Thyroid gland (tissue), 4 donors: ENCODE data around the gene RFX8. TPM values are rescaled to one million over a fixed set of nuclear protein-coding genes. Genes with fewer than 3 reads are reported as not detected.

ENCODE experiments used
- DNase-seq, 2 donors: peaks; one replicate each; pipeline ENCODE4 v3.0.0-alpha.2; 2019
- H3K27ac ChIP-seq, 3 donors: fragments of 200-600 bp; sonication (generic); 1 replicate in 2 of 3; 2 replicates in 1 of 3; pipeline ENCODE4 v1.5.1; 2016 to 2019; ENCODE audit warnings: mild to moderate bottlenecking in 1 of 3, moderate library complexity in 1 of 3
- H3K27me3 ChIP-seq: fragments of 200-600 bp; sonication (generic); one replicate; pipeline ENCODE4 v1.5.1; 2019
- H3K36me3 ChIP-seq, 2 donors: fragments of 200-600 bp; sonication (generic); one replicate each; pipeline ENCODE4 v1.5.1; 2016 to 2019
- H3K4me1 ChIP-seq, 2 donors: fragments of 200-600 bp; sonication (generic); one replicate each; pipeline ENCODE4 v1.5.1; 2017 to 2019
- H3K4me3 ChIP-seq, 3 donors: fragments of 200-600 bp; sonication (generic); replicated peaks in 1 of 3; 1 replicate in 2 of 3; 2 replicates in 1 of 3; pipeline ENCODE4 v1.5.1; 2016; ENCODE audit warnings: mild to moderate bottlenecking in 1 of 3
- H3K9me3 ChIP-seq: fragments of 200-600 bp; sonication (generic); one replicate; pipeline ENCODE4 v1.5.1; 2017
- POLR2A ChIP-seq, 2 donors: fragments of 450-650 bp; IDR thresholded peaks; one replicate each; pipeline ENCODE4 v1.6.1; 2017; ENCODE audit warnings: antibody characterized with exemption in 2 of 2, mild to moderate bottlenecking in 2 of 2, moderate library complexity in 1 of 2
- WGBS, 2 donors: methylation state at CpG; one replicate each; pipeline ENCODE4 v1.1.5; 2017; 5-methylcytosine and 5-hydroxymethylcytosine counted together
- intact Hi-C: fragments of 100-400 bp; cut with DNase I; formaldehyde crosslinking; loops from one replicate; pipeline ENCODE4 v1.15.1; 2023
- total RNA-seq, 4 donors: library from RNA; depleted of rRNA; stranded (reverse); fragments of >200 nt; gene quantifications; one replicate each; pipeline ENCODE4 v1.2.3, GENCODE V29; 2016
- TF ChIP-seq, protein P1 (sequence below), 6 experiments: fragments of 200-600 bp in 3 of 6; fragments of 450-650 bp in 3 of 6; sonication (generic) in 3 of 6; IDR thresholded peaks; one replicate each; pipeline ENCODE4 v1.5.1; 2016 to 2019; ENCODE audit warnings: antibody characterized with exemption in 6 of 6, mild to moderate bottlenecking in 2 of 6, inconsistent platforms in 1 of 6, moderate library complexity in 1 of 6

RFX8 gene
- total RNA-seq, 4 donors from 2014 or later, result 1.9 TPM; not detected in 3

DNA sequence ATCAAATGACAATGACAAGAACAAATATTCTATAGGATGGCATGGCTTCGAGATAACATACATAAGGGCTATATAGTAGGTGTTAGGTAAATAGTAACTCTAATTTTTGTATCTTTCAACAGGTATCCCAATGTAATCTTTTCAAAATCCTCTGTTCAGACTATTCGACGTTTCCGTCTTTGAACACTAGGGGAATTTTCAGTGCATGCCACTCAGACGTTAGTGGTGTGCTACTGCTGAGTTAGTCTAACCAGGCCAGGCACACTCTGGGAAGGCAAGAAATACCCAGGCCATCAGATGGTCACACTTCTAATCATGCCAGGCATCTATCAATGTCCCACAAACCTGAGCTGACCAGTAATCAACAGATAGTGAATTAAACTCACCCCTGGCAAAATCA, 73.0 kb downstream of the RFX8 start:
- 80 to 81% methylated on average over 5 of the region's 5 CpGs for whole genome bisulfite sequencing, 2 donors
- Histone ChIP-seq H3K4me1 (peaks cover 0 to 4% of the 10 kb centered on the region in 2 donors), H3K27ac (no peak overlapping the region), H3K27me3 (no peaks in the 10 kb centered on the region), H3K9me3 (no peaks in the 10 kb centered on the region), H3K4me3 (no peak overlapping the region), H3K36me3 (no peaks in the 10 kb centered on the region)
- TF ChIP-seq, protein P1, sequence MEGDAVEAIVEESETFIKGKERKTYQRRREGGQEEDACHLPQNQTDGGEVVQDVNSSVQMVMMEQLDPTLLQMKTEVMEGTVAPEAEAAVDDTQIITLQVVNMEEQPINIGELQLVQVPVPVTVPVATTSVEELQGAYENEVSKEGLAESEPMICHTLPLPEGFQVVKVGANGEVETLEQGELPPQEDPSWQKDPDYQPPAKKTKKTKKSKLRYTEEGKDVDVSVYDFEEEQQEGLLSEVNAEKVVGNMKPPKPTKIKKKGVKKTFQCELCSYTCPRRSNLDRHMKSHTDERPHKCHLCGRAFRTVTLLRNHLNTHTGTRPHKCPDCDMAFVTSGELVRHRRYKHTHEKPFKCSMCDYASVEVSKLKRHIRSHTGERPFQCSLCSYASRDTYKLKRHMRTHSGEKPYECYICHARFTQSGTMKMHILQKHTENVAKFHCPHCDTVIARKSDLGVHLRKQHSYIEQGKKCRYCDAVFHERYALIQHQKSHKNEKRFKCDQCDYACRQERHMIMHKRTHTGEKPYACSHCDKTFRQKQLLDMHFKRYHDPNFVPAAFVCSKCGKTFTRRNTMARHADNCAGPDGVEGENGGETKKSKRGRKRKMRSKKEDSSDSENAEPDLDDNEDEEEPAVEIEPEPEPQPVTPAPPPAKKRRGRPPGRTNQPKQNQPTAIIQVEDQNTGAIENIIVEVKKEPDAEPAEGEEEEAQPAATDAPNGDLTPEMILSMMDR (IDR thresholded peaks at IDR 0.05), result no peak
- TF ChIP-seq POLR2A (IDR thresholded peaks at IDR 0.05), result no peak
- intact Hi-C loops, result no loop called here
- DNase-seq, result no peak

DNA sequence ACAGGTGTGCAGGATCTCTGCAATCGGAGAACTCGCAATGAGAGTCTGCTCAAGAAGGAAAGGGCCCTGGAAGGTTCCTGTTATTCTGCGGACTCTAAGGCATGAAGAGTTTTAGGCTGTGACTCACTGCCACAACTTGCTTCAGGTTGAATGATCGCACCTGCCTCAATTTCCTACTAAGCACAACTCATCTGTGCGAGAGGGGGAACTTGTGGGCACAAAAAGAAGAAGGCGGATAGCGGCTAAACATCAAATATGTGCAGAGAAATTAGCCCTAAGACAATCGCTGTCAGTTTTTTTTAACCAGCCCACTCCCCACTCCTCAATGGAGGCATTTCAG, 73.6 kb downstream of the RFX8 start:
- H3K36me3 ChIP-seq, result no peaks in the 10 kb centered on the region
- TF ChIP-seq, protein P1 (IDR thresholded peaks at IDR 0.05), result no peak
- TF ChIP-seq POLR2A (IDR thresholded peaks at IDR 0.05), result no peak
- intact Hi-C loops, result no loop called here
- H3K4me1 ChIP-seq, result peaks cover 0 to 4% of the 10 kb centered on the region in 2 donors
- no peaks in the 10 kb centered on the region for H3K27me3 ChIP-seq
- H3K9me3 ChIP-seq, result no peaks in the 10 kb centered on the region
- no peak overlapping the region for H3K4me3 ChIP-seq
- WGBS, 2 donors, result 85 to 91% methylated on average over 8 of the region's 8 CpGs
- DNase-seq, result no peak
- H3K27ac ChIP-seq, result no peak overlapping the region

DNA sequence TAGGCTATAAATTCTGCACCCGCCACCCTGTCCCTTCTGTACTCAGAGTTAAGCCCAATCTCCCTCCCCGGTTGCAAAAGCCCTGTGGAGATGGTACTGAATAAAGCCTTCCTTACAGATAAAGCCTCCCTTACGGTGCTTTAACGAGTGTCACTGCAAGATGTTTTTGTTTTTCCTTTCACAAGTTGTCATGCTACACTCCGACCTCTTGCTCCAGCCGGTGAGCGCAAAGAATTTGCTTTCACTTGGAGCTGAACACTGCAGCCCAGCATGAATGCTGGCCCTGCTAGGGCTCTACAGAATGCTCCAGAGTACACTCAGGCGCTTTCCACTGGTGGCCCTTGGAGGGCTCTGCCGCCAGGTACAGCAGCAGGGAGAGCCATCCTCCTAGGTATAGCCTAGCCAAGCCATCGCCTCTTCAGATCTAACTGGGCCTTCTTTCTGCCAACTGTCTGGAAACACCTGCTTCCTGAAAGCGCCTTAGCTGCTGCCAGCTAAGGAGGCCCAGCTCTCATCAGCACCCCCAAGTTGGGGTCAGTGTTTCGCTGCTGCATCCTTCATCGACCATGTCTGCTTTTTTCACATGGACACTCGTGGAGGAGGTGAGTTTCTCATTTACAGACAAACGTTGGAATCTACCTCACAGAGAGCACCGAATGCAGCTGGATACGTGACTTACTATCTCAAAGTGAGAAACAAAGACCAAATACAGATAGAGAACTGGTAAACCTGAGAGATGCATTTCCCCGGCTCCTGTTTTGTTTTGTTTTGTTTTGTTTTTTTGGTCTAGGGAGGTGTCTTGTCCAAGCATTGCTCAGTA, 74.2 kb downstream of the RFX8 start:
- H3K27me3 ChIP-seq, result no peaks in the 10 kb centered on the region
- DNase-seq, result peak; percentile 15 to 51
- 63 to 67% methylated on average over 18 of the region's 18 CpGs for WGBS, 2 donors
- TF ChIP-seq POLR2A (IDR thresholded peaks at IDR 0.05), result no peak
- TF ChIP-seq, protein P1 (IDR thresholded peaks at IDR 0.05), result no peak
- H3K36me3 ChIP-seq, result no peaks in the 10 kb centered on the region
- no peak overlapping the region for H3K27ac ChIP-seq
- H3K9me3 ChIP-seq, result no peaks in the 10 kb centered on the region
- no peak overlapping the region for H3K4me3 ChIP-seq
- peaks cover 0 to 4% of the 10 kb centered on the region in 2 donors for H3K4me1 ChIP-seq
- intact Hi-C loops, result no loop called here

DNA sequence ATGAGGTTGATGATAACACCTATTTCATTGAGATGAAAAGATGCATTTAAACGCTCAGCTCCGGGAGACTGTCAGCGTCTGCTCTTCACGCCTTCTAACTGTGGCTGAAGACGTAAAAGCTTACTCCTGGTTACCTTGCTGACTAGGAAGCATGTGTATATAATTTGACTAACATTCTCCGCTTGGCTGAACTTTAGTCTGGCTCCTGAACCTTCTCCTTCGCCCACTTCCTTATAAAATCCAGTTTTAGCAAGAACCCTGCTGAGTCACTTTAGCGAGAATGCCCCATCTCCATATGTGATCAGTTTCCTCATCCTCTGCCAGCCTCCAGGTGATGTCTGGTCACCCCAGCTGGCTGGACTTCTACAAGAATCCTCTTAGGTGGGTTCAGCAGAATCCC, 74.9 kb downstream of the RFX8 start:
- Histone ChIP-seq H3K9me3 (no peaks in the 10 kb centered on the region), H3K4me1 (peaks cover 0 to 4% of the 10 kb centered on the region in 2 donors), H3K27ac (no peak overlapping the region), H3K4me3 (no peak overlapping the region), H3K36me3 (no peaks in the 10 kb centered on the region), H3K27me3 (no peaks in the 10 kb centered on the region)
- no peak for DNase-seq
- TF ChIP-seq POLR2A (IDR thresholded peaks at IDR 0.05), result no peak
- TF ChIP-seq, protein P1 (IDR thresholded peaks at IDR 0.05), result no peak
- 62 to 72% methylated on average over 8 of the region's 8 CpGs for WGBS, 2 donors
- intact Hi-C loops, result no loop called here

DNA sequence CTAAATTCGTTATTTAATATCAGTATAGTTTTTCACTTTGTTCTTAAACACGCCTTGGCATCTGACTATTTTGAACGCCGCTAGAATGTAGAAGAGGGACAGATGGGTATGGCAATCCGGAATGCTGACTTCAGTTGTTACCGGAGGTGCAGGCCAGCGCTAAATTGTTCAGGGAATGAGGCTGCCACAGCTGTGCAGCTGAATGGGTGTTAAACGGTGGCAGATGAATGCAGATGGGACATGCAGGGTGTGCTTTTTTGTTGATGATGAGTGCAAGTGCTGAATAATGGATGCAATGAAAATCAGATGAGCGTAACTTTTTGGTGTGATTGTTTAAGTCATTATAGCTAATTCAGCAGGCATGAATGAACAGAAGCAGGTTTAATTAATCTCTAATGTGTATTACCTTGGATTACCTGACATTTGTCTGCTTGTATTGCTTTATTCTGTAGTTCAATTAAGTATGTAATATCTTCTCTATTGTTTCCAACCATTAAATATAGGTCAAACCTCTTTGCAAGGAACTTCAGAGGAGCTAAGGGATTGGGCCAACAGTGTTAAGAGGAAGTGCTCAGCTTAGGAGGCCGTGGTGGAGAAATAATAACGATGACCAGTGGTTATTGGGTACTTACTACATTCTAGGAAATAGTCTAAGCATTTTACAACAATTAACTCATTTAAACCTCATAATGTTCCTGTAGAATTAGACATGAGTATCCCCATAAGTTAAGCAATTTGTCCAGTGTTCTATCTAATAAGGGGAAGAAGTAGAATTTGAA, 75.7 kb downstream of the RFX8 start:
- H3K4me3 ChIP-seq, result no peak overlapping the region
- no peak overlapping the region for H3K27ac ChIP-seq
- no peaks in the 10 kb centered on the region for H3K27me3 ChIP-seq
- WGBS, 2 donors, result 90 to 91% methylated on average over 11 of the region's 11 CpGs
- intact Hi-C loops, result no loop called here
- peaks cover 0 to 4% of the 10 kb centered on the region in 2 donors for H3K4me1 ChIP-seq
- TF ChIP-seq, protein P1 (IDR thresholded peaks at IDR 0.05), result no peak
- no peak for TF ChIP-seq POLR2A (IDR thresholded peaks at IDR 0.05)
- no peaks in the 10 kb centered on the region for H3K9me3 ChIP-seq
- DNase-seq, result no peak
- H3K36me3 ChIP-seq, result no peaks in the 10 kb centered on the region
